Duodenal mucosa (tissue), 2 donors: Measurements from ENCODE around the gene NAA16.

ENCODE experiments used
- H3K27ac ChIP-seq: one replicate; pipeline ENCODE4 v1.7.0; 2013; ENCODE audit warnings: low read depth, low read length
- H3K27me3 ChIP-seq, 2 donors: one replicate each; pipeline ENCODE4 v1.7.0; 2013; ENCODE audit warnings: low read length in 2 of 2, control low read depth in 1 of 2; ENCODE audit not compliant: insufficient read depth in 2 of 2, control insufficient read depth in 1 of 2
- H3K36me3 ChIP-seq, 2 donors: one replicate each; pipeline ENCODE4 v1.7.0; 2013; ENCODE audit warnings: low read length in 2 of 2, control low read depth in 1 of 2; ENCODE audit not compliant: insufficient read depth in 2 of 2, control insufficient read depth in 1 of 2
- H3K4me1 ChIP-seq, 2 donors: one replicate each; pipeline ENCODE4 v1.7.0; 2013; ENCODE audit warnings: low read length in 2 of 2, control low read depth in 1 of 2; ENCODE audit not compliant: insufficient read depth in 2 of 2, control insufficient read depth in 1 of 2
- H3K4me3 ChIP-seq, 2 donors: one replicate each; pipeline ENCODE4 v1.7.0; 2013; ENCODE audit warnings: low read length in 2 of 2, low read depth in 1 of 2
- H3K9ac ChIP-seq, 2 donors: one replicate each; pipeline ENCODE4 v1.7.0; 2013; ENCODE audit warnings: low read length in 2 of 2, low read depth in 1 of 2
- H3K9me3 ChIP-seq, 2 donors: one replicate each; pipeline ENCODE4 v1.7.0; 2013; ENCODE audit warnings: low read length in 2 of 2, control low read depth in 1 of 2; ENCODE audit not compliant: control insufficient read depth in 1 of 2

The NAA16 gene

GRCh38 chr13:41282129-41282571 is 28.9 kb upstream of the NAA16 start:
- Histone ChIP-seq H3K27me3 (no peaks in the 10 kb centered on the region), H3K9me3 (no peaks in the 10 kb centered on the region), H3K4me1 (no peaks in the 10 kb centered on the region), H3K9ac (no peak overlapping the region), H3K4me3 (no peak overlapping the region), H3K27ac (no peak overlapping the region), H3K36me3 (no peaks in the 10 kb centered on the region)

- Histone ChIP-seq H3K4me1 (no peaks in the 10 kb centered on the region), H3K27me3 (no peaks in the 10 kb centered on the region), H3K27ac (no peak overlapping the region), H3K9me3 (no peaks in the 10 kb centered on the region), H3K4me3 (no peak overlapping the region), H3K9ac (no peak overlapping the region), H3K36me3 (no peaks in the 10 kb centered on the region)
Measured at GRCh38 chr13:41284512-41285288, 26.4 kb upstream of the NAA16 start.

- Histone ChIP-seq H3K4me1 (no peaks in the 10 kb centered on the region), H3K9me3 (no peaks in the 10 kb centered on the region), H3K9ac (no peak overlapping the region), H3K4me3 (no peak overlapping the region), H3K27me3 (no peaks in the 10 kb centered on the region), H3K27ac (no peak overlapping the region), H3K36me3 (no peaks in the 10 kb centered on the region)
Measured at GRCh38 chr13:41286370-41286769, 24.7 kb upstream of the NAA16 start.

- Histone ChIP-seq H3K4me1 (no peaks in the 10 kb centered on the region), H3K27me3 (no peaks in the 10 kb centered on the region), H3K4me3 (no peak overlapping the region), H3K36me3 (no peaks in the 10 kb centered on the region), H3K9ac (no peak overlapping the region), H3K27ac (no peak overlapping the region), H3K9me3 (peaks cover 3 to 9% of the 10 kb centered on the region in 2 donors)
Measured at GRCh38 chr13:41289463-41289881, 21.6 kb upstream of the NAA16 start.

GRCh38 chr13:41291246-41291645 is 19.8 kb upstream of the NAA16 start:
- no peak overlapping the region for H3K27ac ChIP-seq
- peaks cover 3 to 9% of the 10 kb centered on the region in 2 donors for H3K9me3 ChIP-seq
- H3K4me3 ChIP-seq: no peak overlapping the region
- no peaks in the 10 kb centered on the region for H3K27me3 ChIP-seq
- H3K4me1 ChIP-seq: no peaks in the 10 kb centered on the region
- no peak overlapping the region for H3K9ac ChIP-seq
- no peaks in the 10 kb centered on the region for H3K36me3 ChIP-seq

- Histone ChIP-seq H3K36me3 (no peaks in the 10 kb centered on the region), H3K4me3 (no peak overlapping the region), H3K9me3 (peaks cover 3 to 9% of the 10 kb centered on the region in 2 donors), H3K4me1 (no peaks in the 10 kb centered on the region), H3K27me3 (no peaks in the 10 kb centered on the region), H3K9ac (no peak overlapping the region), H3K27ac (no peak overlapping the region)
Measured at GRCh38 chr13:41293272-41293671, 17.8 kb upstream of the NAA16 start.

- no peaks in the 10 kb centered on the region for H3K27me3 ChIP-seq
- H3K9me3 ChIP-seq: peaks cover 3 to 9% of the 10 kb centered on the region in 2 donors
- H3K27ac ChIP-seq: no peak overlapping the region
Measured at GRCh38 chr13:41294914-41295313, 16.2 kb upstream of the NAA16 start.

GRCh38 chr13:41295973-41296372 is 15.1 kb upstream of the NAA16 start:
- Histone ChIP-seq H3K36me3 (no peaks in the 10 kb centered on the region), H3K4me1 (no peaks in the 10 kb centered on the region), H3K9ac (no peak overlapping the region), H3K27ac (no peak overlapping the region), H3K27me3 (no peaks in the 10 kb centered on the region), H3K9me3 (peaks cover 3 to 9% of the 10 kb centered on the region in 2 donors), H3K4me3 (no peak overlapping the region)

More at GRCh38 chr13:41294914-41295313, 16.2 kb upstream of the NAA16 start:
- Histone ChIP-seq H3K4me3 (no peak overlapping the region), H3K36me3 (no peaks in the 10 kb centered on the region), H3K9ac (no peak overlapping the region), H3K4me1 (no peaks in the 10 kb centered on the region)

GRCh38 chr13:41296879-41297646 is 14.0 kb upstream of the NAA16 start:
- no peak overlapping the region for H3K4me3 ChIP-seq
- no peaks in the 10 kb centered on the region for H3K27me3 ChIP-seq
- no peak overlapping the region for H3K9ac ChIP-seq
- no peak overlapping the region for H3K27ac ChIP-seq
- peaks cover 3 to 9% of the 10 kb centered on the region in 2 donors for H3K9me3 ChIP-seq
- no peaks in the 10 kb centered on the region for H3K4me1 ChIP-seq
- no peaks in the 10 kb centered on the region for H3K36me3 ChIP-seq

GRCh38 chr13:41299316-41300094 is 11.6 kb upstream of the NAA16 start:
- no peak overlapping the region for H3K27ac ChIP-seq
- H3K4me3 ChIP-seq: no peak overlapping the region
- H3K36me3 ChIP-seq: no peaks in the 10 kb centered on the region
- H3K9ac ChIP-seq: no peak overlapping the region
- H3K9me3 ChIP-seq: no peaks in the 10 kb centered on the region
- no peaks in the 10 kb centered on the region for H3K27me3 ChIP-seq
- no peaks in the 10 kb centered on the region for H3K4me1 ChIP-seq
